Hepatocyte (in vitro differentiated cells): Measurements from ENCODE around the gene LRRC73. TPM values are rescaled to one million over a fixed set of nuclear protein-coding genes. Genes with fewer than 3 reads are reported as not detected.

ENCODE experiments used
- DNase-seq: peaks from one replicate; pipeline ENCODE4 v3.0.0-alpha.2; 2016; ENCODE audit warnings: low spot score
- H2AFZ ChIP-seq: fragments of 200-600 bp; sonication (generic); 2 replicates; pipeline ENCODE4 v1.6.0; 2016; ENCODE audit warnings: antibody characterized with exemption, mild to moderate bottlenecking
- H3K27ac ChIP-seq: fragments of 200-600 bp; sonication (generic); 2 replicates; pipeline ENCODE4 v1.5.1; 2016; ENCODE audit warnings: mild to moderate bottlenecking
- H3K27me3 ChIP-seq: fragments of 200-600 bp; sonication (generic); 2 replicates; pipeline ENCODE4 v1.6.1; 2016
- H3K36me3 ChIP-seq: fragments of 200-600 bp; sonication (generic); replicated peaks from 2 replicates; pipeline ENCODE4 v1.5.1; 2016; ENCODE audit warnings: low read depth; ENCODE audit not compliant: insufficient read depth
- H3K4me1 ChIP-seq: fragments of 200-600 bp; sonication (generic); 2 replicates; pipeline ENCODE4 v1.5.1; 2016; ENCODE audit warnings: mild to moderate bottlenecking, moderate library complexity; ENCODE audit not compliant: insufficient read depth
- H3K4me2 ChIP-seq: fragments of 200-600 bp; sonication (generic); 2 replicates; pipeline ENCODE4 v1.6.0; 2016
- H3K4me3 ChIP-seq: fragments of 200-600 bp; sonication (generic); 2 replicates; pipeline ENCODE4 v1.5.1; 2016; ENCODE audit warnings: mild to moderate bottlenecking
- H3K79me2 ChIP-seq: fragments of 200-600 bp; sonication (generic); 2 replicates; pipeline ENCODE4 v1.6.0; 2017; ENCODE audit warnings: mild to moderate bottlenecking
- H3K9me2 ChIP-seq: fragments of 200-600 bp; sonication (generic); replicated peaks from 2 replicates; pipeline ENCODE4 v1.6.0; 2017; ENCODE audit warnings: mild to moderate bottlenecking; ENCODE audit not compliant: insufficient read depth
- H3K9me3 ChIP-seq: fragments of 200-600 bp; sonication (generic); 2 replicates; pipeline ENCODE4 v1.5.1; 2016; ENCODE audit warnings: low read depth, mild to moderate bottlenecking
- H4K20me1 ChIP-seq: fragments of 200-600 bp; sonication (generic); 2 replicates; pipeline ENCODE4 v1.6.0; 2016; ENCODE audit warnings: mild to moderate bottlenecking; ENCODE audit not compliant: insufficient read depth, poor library complexity, severe bottlenecking
- EZH2 ChIP-seq: fragments of 200-600 bp; sonication (generic); IDR thresholded peaks from 2 replicates; pipeline ENCODE4 v1.6.1; 2016; ENCODE audit warnings: antibody characterized with exemption, mild to moderate bottlenecking, borderline replicate concordance
- EZH2phosphoT487 ChIP-seq: fragments of 200-600 bp; sonication (generic); IDR thresholded peaks from one replicate; pipeline ENCODE4 v1.6.1; 2018; ENCODE audit warnings: antibody characterized with exemption, mild to moderate bottlenecking, low read depth, moderate library complexity; ENCODE audit not compliant: unreplicated experiment, severe bottlenecking
- WGBS: methylation state at CpG from one replicate; pipeline ENCODE4 v1.1.6; 2016; ENCODE audit warnings: low lambda C conversion rate; ENCODE audit errors: missing lambda C conversion rate; 5-methylcytosine and 5-hydroxymethylcytosine counted together
- polyA plus RNA-seq: library from polyadenylated mRNA; unstranded; fragments of >200 nt; fragmentation: Nextera tagmentation; extraction: Ambion mirVana; gene quantifications from 2 replicates; pipeline ENCODE4 v1.2.1, GENCODE V29; 2016
- total RNA-seq: library from RNA; depleted of rRNA; stranded (reverse); fragments of >200 nt; gene quantifications from 2 replicates; pipeline ENCODE4 v1.2.3, GENCODE V29; 2014
- TF ChIP-seq, protein P1 (sequence below): fragments of 200-600 bp; sonication (generic); IDR thresholded peaks from 2 replicates; pipeline ENCODE4 v1.5.1; 2016; ENCODE audit warnings: antibody characterized with exemption, mild to moderate bottlenecking; ENCODE audit not compliant: poor library complexity

Gene LRRC73
- total and polyA plus RNA-seq, 2 experiments from 2014 or later: 0.22 TPM; not detected in 1

- TF ChIP-seq EZH2: no peak
- H3K9me2 ChIP-seq: no peaks in the 10 kb centered on the region
- DNase-seq: no peak
- H3K4me2 ChIP-seq: no peak overlapping the region
- no peaks in the 10 kb centered on the region for H3K9me3 ChIP-seq
- H3K4me3 ChIP-seq: no peak overlapping the region
- 83% methylated on average over 6 of the region's 6 CpGs for WGBS
- no peaks in the 10 kb centered on the region for H3K36me3 ChIP-seq
- no peaks in the 10 kb centered on the region for H3K27me3 ChIP-seq
- H3K79me2 ChIP-seq: peaks cover 17% of the 10 kb centered on the region
- peaks cover 41% of the 10 kb centered on the region for H3K4me1 ChIP-seq
- H2AFZ ChIP-seq: no peak overlapping the region
- peaks cover 25% of the 10 kb centered on the region for H4K20me1 ChIP-seq
- H3K27ac ChIP-seq: no peak overlapping the region
Observed at GRCh38 chr6:43497129-43497396, 13.1 kb downstream of the LRRC73 start.

DNA sequence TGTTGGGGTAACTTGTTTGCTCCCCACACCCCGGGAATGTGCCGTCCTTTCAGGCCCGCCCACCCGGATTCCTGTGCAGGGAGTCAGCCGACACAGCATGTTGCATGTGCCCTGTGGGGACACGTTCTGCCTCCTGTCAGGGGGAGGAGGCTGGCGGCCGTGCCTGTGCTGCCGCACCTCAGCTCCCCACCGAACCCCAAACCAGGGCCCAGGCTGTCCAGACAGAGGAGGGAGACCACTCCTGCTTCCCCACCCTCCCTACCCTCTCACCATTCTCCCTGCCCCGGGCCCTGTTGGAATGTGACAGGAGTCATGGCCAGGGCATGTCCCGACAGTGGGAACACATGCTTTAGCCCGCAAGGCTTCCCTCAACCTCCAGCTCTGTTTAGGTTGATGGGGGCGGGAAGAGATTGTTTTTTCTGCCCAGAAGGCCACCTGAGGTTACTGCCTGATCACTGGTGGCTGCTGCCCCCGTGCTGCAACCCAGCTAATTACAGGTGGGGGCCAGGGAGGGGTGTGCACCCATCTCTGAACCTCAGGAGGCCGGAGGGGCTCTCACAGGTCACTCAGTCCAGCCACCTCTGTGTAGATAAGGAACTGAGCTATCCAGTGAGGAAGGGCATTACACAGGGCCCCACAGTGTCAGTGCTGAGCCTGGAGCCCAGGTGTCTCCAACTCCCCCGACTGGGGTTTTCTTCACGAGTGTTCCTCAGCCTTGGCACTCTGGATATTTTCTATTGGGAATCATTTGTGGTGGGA lies 13.6 kb downstream of the LRRC73 start:
- H3K79me2 ChIP-seq: peaks cover 17% of the 10 kb centered on the region
- WGBS: 52% methylated on average over 18 of the region's 18 CpGs
- H3K9me2 ChIP-seq: no peaks in the 10 kb centered on the region
- no peaks in the 10 kb centered on the region for H3K27me3 ChIP-seq
- peaks cover 30% of the 10 kb centered on the region for H4K20me1 ChIP-seq
- H2AFZ ChIP-seq: no peak overlapping the region
- TF ChIP-seq EZH2phosphoT487: no peak
- TF ChIP-seq, protein P1, sequence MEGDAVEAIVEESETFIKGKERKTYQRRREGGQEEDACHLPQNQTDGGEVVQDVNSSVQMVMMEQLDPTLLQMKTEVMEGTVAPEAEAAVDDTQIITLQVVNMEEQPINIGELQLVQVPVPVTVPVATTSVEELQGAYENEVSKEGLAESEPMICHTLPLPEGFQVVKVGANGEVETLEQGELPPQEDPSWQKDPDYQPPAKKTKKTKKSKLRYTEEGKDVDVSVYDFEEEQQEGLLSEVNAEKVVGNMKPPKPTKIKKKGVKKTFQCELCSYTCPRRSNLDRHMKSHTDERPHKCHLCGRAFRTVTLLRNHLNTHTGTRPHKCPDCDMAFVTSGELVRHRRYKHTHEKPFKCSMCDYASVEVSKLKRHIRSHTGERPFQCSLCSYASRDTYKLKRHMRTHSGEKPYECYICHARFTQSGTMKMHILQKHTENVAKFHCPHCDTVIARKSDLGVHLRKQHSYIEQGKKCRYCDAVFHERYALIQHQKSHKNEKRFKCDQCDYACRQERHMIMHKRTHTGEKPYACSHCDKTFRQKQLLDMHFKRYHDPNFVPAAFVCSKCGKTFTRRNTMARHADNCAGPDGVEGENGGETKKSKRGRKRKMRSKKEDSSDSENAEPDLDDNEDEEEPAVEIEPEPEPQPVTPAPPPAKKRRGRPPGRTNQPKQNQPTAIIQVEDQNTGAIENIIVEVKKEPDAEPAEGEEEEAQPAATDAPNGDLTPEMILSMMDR: peak; percentile 63
- peak overlapping the region; percentile 55 for H3K27ac ChIP-seq
- no peaks in the 10 kb centered on the region for H3K36me3 ChIP-seq
- peak; percentile 71 for DNase-seq
- H3K9me3 ChIP-seq: no peaks in the 10 kb centered on the region
- H3K4me1 ChIP-seq: peaks cover 46% of the 10 kb centered on the region
- H3K4me3 ChIP-seq: no peak overlapping the region
- H3K4me2 ChIP-seq: peak overlapping the region; percentile 62

DNA sequence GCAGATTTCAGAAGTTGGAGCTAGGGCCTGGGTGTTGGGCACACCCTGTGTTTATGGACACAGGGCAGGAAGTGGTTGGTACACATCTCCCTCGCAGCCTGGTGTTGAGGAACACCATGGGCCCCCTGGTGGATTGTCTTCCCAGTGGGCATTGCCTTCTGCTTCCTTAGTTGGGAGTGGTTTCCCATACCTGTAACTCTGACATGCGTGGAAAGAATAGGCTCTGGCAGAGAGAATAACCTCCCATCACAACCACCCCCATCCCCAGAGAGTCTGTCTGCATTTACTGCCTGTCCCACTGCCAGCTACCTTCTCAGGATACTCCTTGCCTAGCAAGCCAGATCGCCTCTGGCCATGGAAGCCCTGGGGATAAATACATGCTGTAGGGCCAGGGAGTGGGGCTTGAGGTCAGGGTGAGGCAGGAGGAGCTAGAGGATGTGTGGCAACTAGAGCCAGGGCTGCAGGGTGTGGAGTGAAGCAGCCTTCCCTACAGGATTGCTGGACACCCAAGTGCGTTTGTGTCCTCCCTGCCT lies 14.7 kb downstream of the LRRC73 start:
- Histone ChIP-seq H3K27me3 (no peaks in the 10 kb centered on the region), H3K79me2 (peaks cover 17% of the 10 kb centered on the region), H3K4me3 (no peak overlapping the region), H3K4me2 (no peak overlapping the region), H3K9me2 (no peaks in the 10 kb centered on the region), H2AFZ (no peak overlapping the region), H4K20me1 (peaks cover 30% of the 10 kb centered on the region), H3K27ac (peak overlapping the region; percentile 55), H3K9me3 (no peaks in the 10 kb centered on the region), H3K4me1 (peaks cover 47% of the 10 kb centered on the region), H3K36me3 (no peaks in the 10 kb centered on the region)
- WGBS: 86% methylated on average over 4 of the region's 4 CpGs
- no peak for DNase-seq
- TF ChIP-seq, protein P1: no peak
- TF ChIP-seq EZH2: no peak
- no peak for TF ChIP-seq EZH2phosphoT487

DNA sequence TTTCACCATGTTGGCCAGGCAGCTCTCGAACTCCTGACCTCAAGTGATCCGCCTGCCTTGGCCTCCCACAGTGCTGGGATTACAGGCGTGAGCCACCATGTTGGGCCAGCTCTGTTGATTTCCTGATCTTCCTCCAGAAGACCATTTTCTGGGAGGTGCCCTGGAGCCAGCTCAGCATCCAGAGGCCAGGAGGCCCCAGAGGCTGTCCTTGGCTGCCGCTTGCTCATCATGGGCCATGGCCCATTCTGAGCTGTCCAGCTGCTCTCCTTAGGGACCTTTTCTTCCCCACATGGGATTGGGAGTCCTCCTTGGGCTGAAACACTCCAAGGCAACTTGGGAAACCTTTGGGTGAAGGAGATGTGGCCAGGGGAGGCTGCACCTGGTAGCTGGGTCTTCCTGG lies 15.4 kb downstream of the LRRC73 start:
- Histone ChIP-seq H3K9me3 (no peaks in the 10 kb centered on the region), H3K27me3 (no peaks in the 10 kb centered on the region), H3K9me2 (no peaks in the 10 kb centered on the region), H4K20me1 (peaks cover 30% of the 10 kb centered on the region), H3K4me2 (no peak overlapping the region), H3K79me2 (peaks cover 23% of the 10 kb centered on the region), H2AFZ (no peak overlapping the region), H3K27ac (peak overlapping the region; percentile 3), H3K36me3 (no peaks in the 10 kb centered on the region), H3K4me1 (peaks cover 47% of the 10 kb centered on the region), H3K4me3 (no peak overlapping the region)
- TF ChIP-seq EZH2 (no peak), EZH2phosphoT487 (no peak)
- TF ChIP-seq, protein P1: no peak
- 96% methylated on average over 4 of the region's 4 CpGs for WGBS
- no peak for DNase-seq
